Esophagus squamous epithelium (tissue), 4 donors: ENCODE measurements around the gene FBXO7.

Experiments
- CTCF ChIP-seq, 6 experiments: fragments of 450-650 bp in 4 of 6; fragments of 200-600 bp in 2 of 6; sonication (generic) in 2 of 6; IDR thresholded peaks; one replicate each; pipeline ENCODE4 v1.5.1; 2016 to 2019; ENCODE audit warnings: antibody characterized with exemption in 6 of 6, mild to moderate bottlenecking in 4 of 6, moderate library complexity in 4 of 6
- POLR2A ChIP-seq, 4 donors: fragments of 450-650 bp; IDR thresholded peaks; one replicate each; pipeline ENCODE4 v1.6.1; 2017; ENCODE audit warnings: antibody characterized with exemption in 4 of 4, mild to moderate bottlenecking in 4 of 4, moderate library complexity in 3 of 4

DNA sequence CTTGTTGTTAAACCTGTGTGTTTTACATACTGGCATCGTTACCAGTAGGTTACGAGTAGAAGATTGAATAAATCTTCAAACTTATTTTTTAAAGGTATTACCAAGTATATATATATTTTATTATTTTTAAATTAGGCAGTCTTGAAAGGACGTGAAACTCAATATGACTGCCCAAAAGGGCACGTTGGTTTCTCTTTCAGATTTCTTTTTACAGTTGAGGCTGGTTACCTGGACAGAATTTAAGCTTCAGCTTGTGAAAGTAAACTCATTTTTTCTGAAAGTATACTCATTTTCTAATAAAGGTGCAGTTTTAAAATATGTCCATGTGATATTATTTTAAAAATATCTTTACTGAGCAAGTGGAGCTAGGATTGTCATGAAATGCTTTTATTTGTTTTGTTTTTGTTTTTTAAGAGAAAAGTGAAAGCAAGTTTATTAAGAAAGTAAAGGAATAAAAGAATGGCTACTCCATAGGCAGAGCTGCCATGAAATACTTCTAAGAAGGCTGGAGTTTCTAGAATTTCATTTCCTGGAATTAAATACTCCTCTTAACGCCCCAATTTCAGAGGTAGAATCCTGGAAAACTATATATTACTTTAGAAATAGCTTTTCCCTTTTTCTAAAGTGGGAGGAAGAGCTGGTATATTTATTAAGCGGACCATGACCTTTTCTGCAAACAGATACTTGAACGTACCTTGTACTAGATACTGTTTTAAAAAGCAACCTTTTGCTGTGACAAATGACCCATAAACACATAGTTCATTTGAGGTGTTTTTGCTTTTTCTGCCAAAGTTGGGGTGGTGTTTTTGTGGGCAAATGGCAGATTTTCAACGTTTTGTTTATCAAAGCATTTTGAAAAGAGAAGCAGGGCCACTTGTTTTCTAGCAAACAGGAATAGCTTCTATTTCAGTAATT, 1.9 kb downstream of the FBXO7 start:
- TF ChIP-seq CTCF (IDR thresholded peaks at IDR 0.05) (no peak), POLR2A (IDR thresholded peaks at IDR 0.05) (no peak)
